H1 (cell line): ENCODE data around the gene IL32.
A peak's percentile ranks its signal among the peaks of the same experiment; 100 is the strongest.

Experiments
- CEBPB ChIP-seq: IDR thresholded peaks from 2 replicates; pipeline ENCODE4 v1.6.1; 2012; ENCODE audit warnings: low read depth, low read length
- EZH2 ChIP-seq: fragments of 200-600 bp; sonication (generic); IDR thresholded peaks from 2 replicates; pipeline ENCODE4 v1.7.1; 2012; ENCODE audit warnings: low read depth, mild to moderate bottlenecking, moderate library complexity, low read length, inconsistent platforms; ENCODE audit not compliant: severe bottlenecking
- FOSL1 ChIP-seq: IDR thresholded peaks from 2 replicates; pipeline ENCODE4 v1.6.1; 2011; ENCODE audit warnings: mild to moderate bottlenecking, low read depth, low read length, moderate library complexity; ENCODE audit not compliant: insufficient read depth
- HDAC2 ChIP-seq, 2 experiments: fragments of 300-600 bp in 1 of 2; sonication (generic) in 1 of 2; IDR thresholded peaks; 2 replicates each; pipeline ENCODE4 v1.6.1; 2011 to 2012; ENCODE audit warnings: low read depth in 2 of 2, low read length in 2 of 2, mild to moderate bottlenecking in 2 of 2, moderate library complexity in 2 of 2, borderline replicate concordance in 1 of 2, inconsistent platforms in 1 of 2
- KDM4A ChIP-seq: IDR thresholded peaks from one replicate; pipeline ENCODE4 v1.7.1; 2012; ENCODE audit warnings: low read depth, mild to moderate bottlenecking, moderate library complexity, low read length, inconsistent platforms; ENCODE audit not compliant: severe bottlenecking
- MAFK ChIP-seq: IDR thresholded peaks from 2 replicates; pipeline ENCODE4 v1.6.1; 2012; ENCODE audit warnings: low read depth, mild to moderate bottlenecking, improper control_type of control experiment, low read length
- POLR2A ChIP-seq, 2 experiments: IDR thresholded peaks; 1 replicate in 1 of 2; 2 replicates in 1 of 2; pipeline ENCODE4 v1.6.1; 2011; ENCODE audit warnings: low read depth in 2 of 2, low read length in 2 of 2, mild to moderate bottlenecking in 2 of 2; ENCODE audit errors: control extremely low read depth in 1 of 2
- POLR2AphosphoS5 ChIP-seq: IDR thresholded peaks from 2 replicates; pipeline ENCODE4 v1.6.1; 2011; ENCODE audit warnings: low read depth, low read length
- RFX5 ChIP-seq: IDR thresholded peaks from 2 replicates; pipeline ENCODE4 v1.6.1; 2011; ENCODE audit warnings: low read depth, low read length, improper control_type of control experiment, borderline replicate concordance
- SP1 ChIP-seq: IDR thresholded peaks from 2 replicates; pipeline ENCODE4 v1.6.1; 2011; ENCODE audit warnings: low read depth, low read length
- TAF1 ChIP-seq: IDR thresholded peaks from 2 replicates; pipeline ENCODE4 v1.6.1; 2011; ENCODE audit warnings: mild to moderate bottlenecking, low read depth, low read length
- USF2 ChIP-seq: IDR thresholded peaks from 2 replicates; pipeline ENCODE4 v1.6.1; 2011; ENCODE audit warnings: low read length, improper control_type of control experiment
- TF ChIP-seq, protein P1 (sequence below), 3 experiments: IDR thresholded peaks; 1 replicate in 2 of 3; 2 replicates in 1 of 3; pipeline versions ENCODE4 v1.5.1 to v1.6.1; 2011; ENCODE audit warnings: low read length in 3 of 3, mild to moderate bottlenecking in 3 of 3, inconsistent platforms in 2 of 3, low read depth in 1 of 3, moderate library complexity in 1 of 3; ENCODE audit not compliant: insufficient read depth in 1 of 3; ENCODE audit errors: control extremely low read depth in 1 of 3

- TF ChIP-seq POLR2AphosphoS5 (no peak; the same call in none of the 2 replicates), TAF1 (0 out of 2 replicates have a peak, but pooled peaks have one; percentile 68), FOSL1 (no peak), HDAC2 (IDR thresholded peaks at IDR 0.05; ENCODE audit: borderline replicate concordance in 1 of 2, low read depth in 2 of 2, low read length in 2 of 2) (no peak; a peak in 1 of 4 replicates), CEBPB (no peak), KDM4A (no peak), SP1 (no peak), USF2 (no peak; the same call in 1 of the 2 replicates), EZH2 (no peak), MAFK (no peak), POLR2A (IDR thresholded peaks at IDR 0.05; ENCODE audit: control extremely low read depth in 1 of 2, low read depth in 2 of 2, low read length in 2 of 2) (peak in 1 of 2 experiments; percentile 12; a peak in 2 of 3 replicates), RFX5 (no peak)
- TF ChIP-seq, protein P1, sequence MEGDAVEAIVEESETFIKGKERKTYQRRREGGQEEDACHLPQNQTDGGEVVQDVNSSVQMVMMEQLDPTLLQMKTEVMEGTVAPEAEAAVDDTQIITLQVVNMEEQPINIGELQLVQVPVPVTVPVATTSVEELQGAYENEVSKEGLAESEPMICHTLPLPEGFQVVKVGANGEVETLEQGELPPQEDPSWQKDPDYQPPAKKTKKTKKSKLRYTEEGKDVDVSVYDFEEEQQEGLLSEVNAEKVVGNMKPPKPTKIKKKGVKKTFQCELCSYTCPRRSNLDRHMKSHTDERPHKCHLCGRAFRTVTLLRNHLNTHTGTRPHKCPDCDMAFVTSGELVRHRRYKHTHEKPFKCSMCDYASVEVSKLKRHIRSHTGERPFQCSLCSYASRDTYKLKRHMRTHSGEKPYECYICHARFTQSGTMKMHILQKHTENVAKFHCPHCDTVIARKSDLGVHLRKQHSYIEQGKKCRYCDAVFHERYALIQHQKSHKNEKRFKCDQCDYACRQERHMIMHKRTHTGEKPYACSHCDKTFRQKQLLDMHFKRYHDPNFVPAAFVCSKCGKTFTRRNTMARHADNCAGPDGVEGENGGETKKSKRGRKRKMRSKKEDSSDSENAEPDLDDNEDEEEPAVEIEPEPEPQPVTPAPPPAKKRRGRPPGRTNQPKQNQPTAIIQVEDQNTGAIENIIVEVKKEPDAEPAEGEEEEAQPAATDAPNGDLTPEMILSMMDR (IDR thresholded peaks at IDR 0.05; ENCODE audit: control extremely low read depth in 1 of 3, insufficient read depth in 1 of 3, low read depth in 1 of 3, low read length in 3 of 3): no peak
Measured at GRCh38 chr16:3020604-3021448, 44.6 kb upstream of the IL32 start.
